T-helper 2 cell treated with Interferon-gamma antibody and Interleukin-4, amounts not matched to agents 100 ng/mL and 5 ng/mL, for 36 hours (primary cell): ENCODE data around the gene AJM1. TPM values are rescaled to one million over a fixed set of nuclear protein-coding genes. Genes with fewer than 3 reads are reported as not detected.

Experiments used
- intact Hi-C: fragments of 100-400 bp; cut with micrococcal nuclease; formaldehyde crosslinking; loops from one replicate; pipeline ENCODE4 v1.15.1; 2023
- total RNA-seq: library from RNA; stranded (reverse); gene quantifications from 2 replicates; pipeline ENCODE4 v1.2.3, GENCODE V29; 2022

AJM1 gene
- total RNA-seq, 1 donor from 2014 or later = 4.0 TPM

DNA sequence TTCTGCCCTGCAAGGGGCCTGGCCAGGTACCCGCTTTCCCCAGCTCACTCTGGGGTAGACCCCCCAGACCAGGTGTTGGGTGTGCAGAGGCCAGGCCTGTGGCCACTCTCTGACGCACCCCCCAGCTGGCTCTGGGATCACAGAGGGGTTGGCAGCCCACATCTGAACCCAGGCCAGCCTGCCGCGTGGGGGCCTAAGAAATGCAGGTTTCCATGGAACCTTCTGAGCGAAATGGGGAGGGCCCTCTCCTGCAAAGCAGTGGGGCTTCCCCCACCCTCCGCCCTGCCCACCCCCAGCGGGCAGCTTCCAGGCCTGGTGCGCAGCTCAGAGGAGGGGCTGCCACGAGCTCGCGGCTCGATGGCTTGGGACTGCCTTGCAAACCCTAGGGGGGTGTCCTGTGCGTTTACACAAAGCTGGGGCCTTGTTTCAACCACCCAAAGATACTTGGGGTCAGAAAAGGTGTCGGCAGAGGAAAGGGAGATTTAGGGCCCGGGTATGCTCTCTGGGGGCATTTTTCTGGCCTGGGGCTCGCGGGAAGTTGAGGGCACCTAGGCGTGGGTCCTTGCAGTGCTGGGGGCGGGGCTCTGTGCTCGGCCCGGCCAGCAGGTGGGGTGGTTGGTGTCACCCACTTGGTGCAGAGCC lies 1.0 kb downstream of the AJM1 start:
- intact Hi-C loops = loop anchor here (2.0 kb wide), 3 partner anchors 34 to 192 kb away; partner anchors contain the start of genes C8G and FBXW5

DNA sequence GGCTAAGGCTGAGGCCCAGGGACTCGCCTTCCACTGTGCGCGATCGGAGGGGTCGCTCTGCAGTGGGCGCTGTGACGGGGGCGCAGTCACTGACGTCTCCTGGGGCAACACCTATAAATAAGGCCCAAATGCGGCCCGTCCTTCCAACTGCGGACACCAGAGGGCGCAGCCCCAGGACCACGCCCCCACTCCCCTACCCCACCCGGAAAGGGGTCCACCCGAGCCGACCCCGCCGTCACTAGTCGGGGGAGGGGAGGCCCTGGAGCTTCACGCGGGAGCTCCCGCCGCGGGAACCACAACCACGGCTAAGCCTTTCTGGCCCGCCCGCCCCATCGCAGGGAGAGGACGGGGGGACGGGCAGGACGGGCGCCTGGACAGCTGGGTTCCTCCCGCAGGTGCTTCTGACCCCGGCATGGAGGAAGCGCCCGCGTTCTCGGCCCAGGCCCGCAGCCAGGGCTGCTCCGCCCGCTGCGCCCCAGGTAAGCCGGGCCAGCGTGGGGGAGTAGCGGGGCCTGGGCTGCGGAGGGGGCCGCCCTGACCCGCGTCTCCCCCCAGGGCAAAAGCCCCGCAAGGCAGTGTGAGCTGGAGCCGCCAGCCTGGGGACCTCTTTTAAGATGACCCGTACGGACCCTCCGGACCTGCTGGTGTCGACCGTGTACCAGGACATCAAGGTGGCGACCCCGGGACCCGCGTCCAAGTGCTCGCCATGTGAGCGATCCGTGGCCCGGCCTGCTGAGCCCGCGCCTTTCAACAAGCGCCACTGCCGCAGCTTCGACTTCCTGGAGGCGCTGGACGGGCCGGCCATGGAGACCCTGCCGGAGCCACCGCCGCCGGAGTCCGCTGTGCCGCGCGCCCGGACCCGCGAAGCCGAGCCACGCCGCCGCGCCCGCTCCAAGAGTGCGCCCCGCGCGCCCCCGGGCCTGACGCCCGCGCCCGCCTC lies 1.8 kb downstream of the AJM1 start:
- intact Hi-C loops = loop anchor here (2.0 kb wide), 3 partner anchors 35 to 191 kb away; partner anchors contain the start of genes C8G and FBXW5

DNA sequence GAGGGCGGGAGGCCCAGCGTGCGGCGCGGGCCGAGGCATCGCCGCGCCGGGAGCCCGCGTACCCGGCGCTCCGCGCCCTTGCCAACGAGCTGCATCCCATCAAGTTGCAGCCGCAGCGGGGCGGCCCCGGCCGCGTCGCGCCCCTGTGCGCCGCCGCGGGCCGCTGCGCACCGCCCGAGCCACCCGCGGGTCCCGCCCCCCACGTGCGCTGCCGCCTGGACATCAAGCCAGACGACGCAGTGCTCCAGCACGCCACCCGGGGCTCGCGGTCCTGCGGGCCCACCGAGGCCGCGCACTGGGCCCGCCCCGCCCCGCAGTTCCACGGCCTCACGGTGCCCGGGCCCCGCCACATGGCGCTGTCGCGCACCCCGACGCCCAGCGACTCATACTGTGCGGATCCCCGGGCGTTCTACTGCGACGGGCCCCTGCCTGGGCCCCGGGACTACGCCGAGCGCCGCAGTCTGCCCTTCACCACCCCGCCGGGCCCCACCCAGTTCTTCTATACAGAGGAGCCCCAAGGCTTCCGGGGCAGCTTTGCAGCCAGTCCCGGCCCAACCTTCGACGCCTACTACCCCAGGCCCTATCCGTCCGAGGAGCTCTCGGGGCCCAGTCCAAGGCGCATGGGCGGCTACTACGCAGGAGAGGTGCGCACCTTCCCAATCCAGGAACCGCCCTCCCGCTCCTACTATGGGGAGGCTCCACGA lies 2.6 kb downstream of the AJM1 start:
- intact Hi-C loops = loop anchor here (5.0 kb wide), 4 partner anchors 53 to 202 kb away; partner anchors contain the start of genes NPDC1, PAXX and TMEM141

DNA sequence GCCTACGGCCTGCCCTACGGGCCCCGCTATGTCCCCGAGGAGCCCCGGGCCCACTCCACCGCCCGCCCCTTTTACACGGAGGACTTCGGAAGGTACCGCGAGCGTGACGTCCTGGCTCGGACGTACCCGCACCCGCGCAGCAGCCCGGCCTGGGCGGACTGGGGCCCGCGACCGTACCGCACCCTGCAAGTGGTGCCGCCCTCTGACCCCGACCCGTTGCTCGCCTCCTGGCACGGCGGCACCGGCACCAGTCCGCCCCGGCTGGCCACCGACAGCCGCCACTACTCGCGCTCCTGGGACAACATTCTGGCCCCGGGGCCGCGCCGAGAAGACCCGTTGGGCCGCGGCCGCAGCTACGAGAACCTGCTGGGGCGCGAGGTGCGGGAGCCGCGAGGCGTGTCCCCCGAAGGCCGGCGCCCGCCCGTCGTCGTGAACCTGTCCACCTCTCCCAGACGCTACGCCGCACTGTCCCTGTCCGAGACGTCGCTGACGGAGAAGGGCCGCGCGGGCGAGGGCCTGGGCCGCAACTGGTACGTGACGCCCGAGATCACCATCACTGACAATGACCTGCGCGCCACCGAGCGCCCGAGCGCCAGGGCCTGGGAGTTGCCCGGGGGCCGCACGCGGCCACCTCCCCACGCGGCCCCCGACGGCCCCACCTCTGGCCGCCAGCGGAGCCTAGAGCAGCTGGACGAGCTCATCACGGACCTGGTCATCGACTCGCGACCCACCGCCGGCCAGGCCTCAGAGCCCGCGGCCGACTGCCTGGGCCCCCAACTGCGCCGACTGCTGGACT lies 3.4 kb downstream of the AJM1 start:
- intact Hi-C loops = loop anchor here (5.0 kb wide), 4 partner anchors 53 to 202 kb away; partner anchors contain the start of genes NPDC1, PAXX and TMEM141

DNA sequence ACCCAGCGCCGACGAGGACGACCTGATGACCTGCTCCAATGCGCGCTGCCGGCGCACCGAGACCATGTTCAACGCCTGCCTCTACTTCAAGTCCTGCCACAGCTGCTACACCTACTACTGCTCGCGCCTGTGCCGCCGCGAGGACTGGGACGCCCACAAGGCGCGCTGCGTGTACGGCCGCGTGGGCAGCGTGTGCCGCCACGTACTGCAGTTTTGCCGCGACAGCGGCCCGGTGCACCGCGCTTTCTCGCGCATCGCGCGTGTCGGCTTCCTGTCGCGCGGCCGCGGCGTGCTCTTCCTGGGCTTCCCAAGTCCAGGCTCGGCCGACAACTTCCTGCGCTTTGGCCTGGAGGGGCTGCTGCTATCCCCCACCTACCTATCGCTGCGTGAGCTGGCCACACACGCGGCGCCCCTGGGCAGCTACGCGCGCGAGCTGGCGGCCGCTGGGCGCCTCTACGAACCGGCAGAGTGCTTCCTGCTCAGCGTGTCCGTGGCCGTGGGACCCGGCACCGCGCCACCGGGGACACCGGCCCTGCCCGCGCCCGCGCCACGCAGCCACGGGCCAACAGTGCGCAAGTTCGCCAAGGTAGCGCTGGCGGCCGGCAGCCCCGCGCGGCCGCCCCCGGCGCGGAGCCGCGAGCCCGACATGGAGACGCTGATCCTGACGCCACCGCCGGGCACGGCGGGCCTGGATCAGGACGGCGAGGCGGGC lies 4.3 kb downstream of the AJM1 start:
- intact Hi-C loops = loop anchor here (5.0 kb wide), 4 partner anchors 54 to 201 kb away; partner anchors contain the start of genes NPDC1, PAXX and TMEM141

DNA sequence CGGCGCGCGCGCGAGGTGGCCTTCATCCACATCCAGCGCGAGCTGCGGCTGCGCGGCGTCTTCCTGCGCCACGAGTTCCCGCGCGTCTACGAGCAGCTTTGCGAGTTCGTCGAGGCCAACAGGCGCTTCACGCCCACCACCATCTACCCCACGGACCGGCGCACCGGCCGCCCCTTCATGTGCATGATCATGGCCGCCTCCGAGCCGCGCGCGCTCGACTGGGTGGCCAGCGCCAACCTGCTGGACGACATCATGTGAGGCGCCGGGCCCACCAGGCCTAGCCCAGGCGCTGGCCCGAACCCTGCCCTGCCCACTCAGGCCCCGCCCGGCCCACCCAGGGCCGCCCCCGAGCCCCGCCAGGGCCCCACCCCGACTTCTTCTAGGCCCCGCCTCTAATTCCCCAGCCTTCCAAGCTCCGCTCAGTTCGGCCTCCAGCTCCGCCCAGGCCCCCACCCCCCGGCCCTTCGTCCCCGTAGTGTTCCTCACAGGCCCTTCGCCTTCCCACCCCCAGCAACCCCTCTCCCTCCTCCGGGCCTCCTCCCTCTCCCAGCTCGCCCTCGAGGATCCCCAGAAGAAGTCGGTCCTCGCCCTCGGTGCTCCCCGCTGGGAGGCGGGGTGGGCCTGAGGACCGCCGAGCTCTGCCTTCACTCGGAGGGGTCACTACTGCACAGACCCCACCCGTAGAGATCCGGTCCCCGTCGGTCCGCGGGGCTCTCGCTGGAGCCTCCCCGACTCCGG lies 5.0 kb downstream of the AJM1 start:
- intact Hi-C loops = loop anchor here (5.0 kb wide), 4 partner anchors 55 to 200 kb away; partner anchors contain the start of genes NPDC1, PAXX and TMEM141

DNA sequence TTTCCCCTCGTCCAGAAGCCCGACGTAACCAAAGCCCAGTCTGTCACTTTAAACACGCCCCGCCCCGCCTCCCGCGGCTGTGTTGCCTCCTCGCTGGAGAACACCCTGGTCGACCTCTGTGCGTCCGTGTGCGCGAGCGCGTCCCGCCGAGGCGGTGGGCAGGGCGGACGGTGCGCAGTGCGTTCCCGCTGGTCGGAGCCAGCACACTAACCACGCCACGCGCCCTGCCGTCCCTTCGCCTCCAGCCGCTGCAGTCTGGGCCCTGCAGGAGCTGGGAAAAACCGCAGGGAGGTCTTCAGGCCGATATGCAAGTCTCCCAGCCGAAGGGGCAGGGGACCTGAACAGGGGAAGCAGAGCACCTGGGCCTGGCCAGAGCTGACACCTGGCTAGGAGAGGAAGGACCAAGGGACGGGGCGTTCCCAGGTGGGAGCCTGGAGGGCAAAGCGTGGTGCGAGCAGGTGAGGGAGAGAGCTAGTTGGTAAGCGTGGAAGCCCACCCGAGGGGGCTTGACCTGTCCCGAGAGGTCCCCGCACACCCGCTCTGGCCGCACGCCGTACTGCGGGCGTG lies 5.6 kb downstream of the AJM1 start:
- intact Hi-C loops = loop anchor here (1.0 to 5.0 kb wide), 7 partner anchors 34 to 199 kb away; partner anchors contain the start of genes ABCA2, NPDC1, PAXX and TMEM141

DNA sequence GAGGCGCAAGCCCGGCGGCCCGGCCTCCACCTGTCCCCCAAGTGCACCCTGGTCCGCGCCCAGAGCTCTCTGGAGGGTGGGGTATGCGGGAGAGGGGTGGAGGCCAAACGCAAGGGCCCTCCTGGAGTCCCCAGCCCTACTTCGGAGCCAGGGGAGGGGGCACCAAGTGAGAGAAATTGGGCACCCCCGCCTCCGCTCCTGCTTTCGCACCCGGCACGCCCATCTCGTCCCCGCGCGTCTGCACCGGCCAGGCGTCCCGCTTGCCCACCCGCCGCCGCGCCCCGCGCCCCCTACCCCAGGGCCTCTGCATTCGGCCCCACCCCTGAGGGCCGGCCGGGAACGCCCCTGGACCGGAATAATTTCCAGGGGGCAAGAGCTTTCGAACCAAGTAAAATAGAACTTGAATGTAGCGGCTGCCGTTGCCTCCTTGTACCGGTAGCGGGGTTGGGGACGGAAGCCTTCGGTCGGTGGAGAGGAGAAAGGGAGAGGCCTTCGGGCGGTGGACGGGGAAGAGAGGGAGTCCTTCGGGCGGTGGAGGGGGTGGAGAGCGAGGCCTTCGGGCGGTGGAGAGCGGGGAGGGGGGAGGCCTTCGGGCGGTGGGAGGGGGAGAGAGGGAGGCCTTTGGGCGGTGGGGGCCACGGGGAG lies 6.2 kb downstream of the AJM1 start:
- intact Hi-C loops = loop anchor here (1.0 to 5.0 kb wide), 9 partner anchors 18 to 199 kb away; partner anchors contain the start of genes ABCA2, EDF1, NPDC1 and PAXX

DNA sequence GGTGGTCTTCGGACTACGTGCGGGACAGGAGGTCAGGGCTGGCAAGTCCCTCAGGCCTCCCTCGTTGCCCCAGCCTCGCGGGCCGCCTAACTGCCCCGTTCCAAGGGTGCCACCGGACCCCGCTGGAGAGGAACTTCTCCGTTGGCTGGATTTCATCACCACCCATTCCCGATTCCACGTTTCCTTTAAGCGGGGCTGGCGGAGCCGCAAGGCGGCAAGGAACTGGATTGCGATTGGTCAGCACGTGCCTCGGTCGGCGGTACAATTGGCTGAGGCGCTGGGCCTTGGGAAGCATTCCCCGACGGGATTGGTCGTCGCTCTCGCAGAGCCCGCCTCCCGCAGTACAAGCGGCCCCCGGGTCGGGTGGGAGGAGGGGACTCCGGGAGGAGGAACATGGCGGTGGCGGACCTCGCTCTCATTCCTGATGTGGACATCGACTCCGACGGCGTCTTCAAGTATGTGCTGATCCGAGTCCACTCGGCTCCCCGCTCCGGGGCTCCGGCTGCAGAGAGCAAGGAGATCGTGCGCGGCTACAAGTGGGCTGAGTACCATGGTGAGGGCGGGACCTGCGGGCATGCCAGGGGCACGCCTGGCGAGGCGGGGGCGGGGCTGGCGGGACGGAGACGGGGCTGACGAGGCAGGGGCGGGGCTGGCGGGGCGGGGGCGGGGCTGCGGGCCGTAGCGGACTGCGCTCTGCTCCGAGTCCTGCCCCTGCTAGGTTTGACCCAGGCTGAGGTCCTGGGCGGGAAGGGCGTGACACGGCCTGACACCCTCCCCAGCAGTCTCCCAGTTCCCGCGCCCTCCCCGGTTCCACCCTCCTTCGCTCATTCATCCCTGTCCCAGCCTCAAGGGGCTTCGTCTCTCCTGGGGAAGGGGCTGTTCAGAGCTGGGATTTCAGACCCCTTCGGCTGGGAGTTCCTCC lies 7.0 kb downstream of the AJM1 start, which contains the start of gene PHPT1:
TSS of gene PHPT1 (plus strand) at position 372 of the 922 bp plus-strand sequence. CDS start at position 394, 22 bp downstream.
- intact Hi-C loops = loop anchor here (1.0 to 5.0 kb wide), 8 partner anchors 17 to 198 kb away; partner anchors contain the start of genes ABCA2, EDF1, NPDC1 and PAXX

DNA sequence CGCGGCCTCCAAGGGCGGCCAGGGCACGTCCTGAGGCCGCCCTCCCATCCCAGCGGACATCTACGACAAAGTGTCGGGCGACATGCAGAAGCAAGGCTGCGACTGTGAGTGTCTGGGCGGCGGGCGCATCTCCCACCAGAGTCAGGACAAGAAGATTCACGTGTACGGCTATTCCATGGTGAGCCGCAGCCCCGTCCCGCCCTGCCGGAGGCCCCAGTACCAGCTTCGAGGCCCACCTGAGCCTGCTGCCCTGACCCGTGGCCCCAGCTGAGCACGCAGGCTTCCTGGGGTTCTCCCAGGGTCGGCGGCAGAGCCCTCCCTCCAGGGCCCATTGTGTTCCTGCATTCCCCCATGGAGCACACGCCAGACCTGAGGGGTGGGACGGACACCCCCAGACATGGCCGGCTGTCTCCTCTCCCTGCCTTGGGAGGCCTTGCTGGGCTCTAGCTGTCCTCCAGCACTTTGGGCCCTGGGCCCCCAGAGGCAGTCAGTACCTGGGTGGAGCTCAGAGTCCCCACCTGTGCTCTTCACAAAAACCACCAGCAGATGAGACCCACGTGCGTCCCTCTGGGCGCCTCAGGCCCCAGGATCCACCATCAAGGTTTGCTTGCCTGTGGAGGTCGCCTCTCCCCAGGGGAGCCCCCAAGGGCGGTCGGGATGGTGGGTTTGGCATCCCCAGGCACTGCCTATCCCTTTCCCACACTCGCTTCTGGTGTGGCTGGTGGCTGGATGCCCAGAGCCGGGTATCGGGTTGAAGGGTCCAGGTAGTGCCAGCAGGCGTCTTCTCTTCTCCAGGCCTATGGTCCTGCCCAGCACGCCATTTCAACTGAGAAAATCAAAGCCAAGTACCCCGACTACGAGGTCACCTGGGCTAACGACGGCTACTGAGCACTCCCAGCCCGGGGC lies 7.9 kb downstream of the AJM1 start:
- intact Hi-C loops = loop anchor here (1.0 to 5.0 kb wide), 8 partner anchors 16 to 197 kb away; partner anchors contain the start of genes ABCA2, EDF1, NPDC1 and PAXX

DNA sequence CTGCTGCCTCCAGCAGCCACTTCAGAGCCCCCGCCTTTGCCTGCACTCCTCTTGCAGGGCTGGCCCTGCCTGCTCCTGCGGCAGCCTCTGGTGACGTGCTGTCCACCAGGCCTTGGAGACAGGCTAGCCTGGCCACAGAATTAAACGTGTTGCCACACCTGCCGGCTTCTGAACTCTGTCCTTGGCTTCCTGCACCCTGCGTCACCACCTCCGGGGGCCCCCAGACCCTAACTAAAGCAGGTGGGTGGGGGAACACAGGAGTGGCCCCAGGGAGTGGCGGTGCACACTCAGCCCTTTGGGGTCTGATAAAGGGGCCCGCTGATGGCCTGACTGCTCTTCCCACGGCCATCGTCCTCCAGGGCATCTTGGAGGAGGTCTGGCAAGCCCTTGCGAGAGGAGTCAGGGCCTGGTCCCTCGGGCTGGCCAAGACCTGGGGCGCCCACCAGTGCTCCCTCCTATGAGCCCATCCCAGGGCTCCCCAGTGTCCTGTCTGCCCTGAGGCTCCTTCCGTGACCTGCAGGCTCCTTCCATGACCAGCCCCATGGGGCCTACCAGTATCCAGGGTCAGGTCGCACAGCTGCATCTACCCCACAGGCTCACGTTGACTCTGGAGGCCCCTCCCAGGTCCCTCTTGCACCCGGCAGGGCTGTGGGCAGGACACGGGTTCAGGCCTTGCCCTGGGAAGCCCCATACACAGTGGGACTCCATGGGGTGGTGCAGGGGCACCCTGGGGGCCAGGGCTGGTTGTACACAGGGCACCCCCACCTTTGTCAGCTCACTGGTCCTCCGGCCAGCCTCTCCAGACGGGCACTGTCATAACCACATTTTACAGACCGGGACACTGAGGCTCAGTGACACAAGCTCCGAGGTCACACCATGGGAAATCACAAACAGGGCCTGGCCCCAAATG lies 8.8 kb downstream of the AJM1 start:
- intact Hi-C loops = no loop called here

DNA sequence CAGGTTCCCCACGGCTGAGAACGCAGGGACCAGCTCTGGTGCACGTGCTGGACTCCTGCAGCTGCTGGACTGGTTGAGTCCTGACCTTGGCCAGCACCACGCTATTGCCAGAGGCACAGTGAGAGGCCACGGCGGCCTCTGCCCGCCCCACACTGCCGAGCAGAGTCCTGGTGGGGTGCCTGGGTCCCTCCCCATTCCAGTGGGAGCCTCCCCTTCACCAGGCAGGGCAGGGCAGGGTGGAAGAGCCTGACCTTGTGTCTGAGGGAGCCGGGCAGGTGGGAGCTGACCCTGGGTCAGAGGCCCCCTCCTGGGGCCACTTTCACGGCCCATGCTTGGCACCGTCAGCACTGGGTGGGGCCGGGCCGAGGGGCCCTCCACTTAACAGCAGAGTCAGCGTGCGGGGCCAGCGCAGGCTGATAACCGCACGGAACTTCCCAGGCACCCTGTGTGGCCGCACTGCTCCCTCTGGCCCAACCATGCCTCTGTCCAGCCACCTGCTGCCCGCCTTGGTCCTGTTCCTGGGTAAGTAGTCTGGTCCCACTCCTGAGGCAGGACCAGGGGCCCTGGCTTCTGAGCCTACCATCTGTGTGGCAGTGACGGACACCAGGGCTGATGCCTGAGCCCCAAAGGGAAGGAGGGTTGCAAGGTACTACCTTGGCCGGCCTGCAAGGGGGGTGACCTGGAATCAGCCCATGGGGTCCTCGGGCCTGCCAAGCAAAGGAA lies 9.8 kb downstream of the AJM1 start, which contains the start of gene MAMDC4:
TSS of gene MAMDC4 (plus strand) at position 406 of the 723 bp plus-strand sequence. CDS start at position 477, 71 bp downstream.
- intact Hi-C loops = no loop called here
